CD4-positive, CD25-positive, alpha-beta regulatory T cell (primary cell): Measurements from ENCODE around the gene KIAA1328. TPM values are rescaled to one million over a fixed set of nuclear protein-coding genes. Genes with fewer than 3 reads are reported as not detected.

ENCODE experiments used
- ATAC-seq, 2 donors: fragments of 150-1000 bp; cut with Tn5 transposase; one replicate each; pipeline ENCODE4 v1.10.0; 2021; ENCODE audit warnings: low read depth in 2 of 2, moderate number of reproducible peaks in 2 of 2, moderate library complexity in 1 of 2
- DNase-seq, 3 donors: peaks; one replicate each; pipeline versions ENCODE4 v3.0.0 to v3.0.0-alpha.2; 2012 to 2022; ENCODE audit warnings: mixed read lengths in 1 of 3
- H3K27ac ChIP-seq: one replicate; pipeline ENCODE4 v1.7.0; 2013; ENCODE audit warnings: mild to moderate bottlenecking, low read length; ENCODE audit not compliant: insufficient read depth, poor library complexity, severe bottlenecking
- H3K27me3 ChIP-seq: one replicate; pipeline ENCODE4 v1.7.0; 2013; ENCODE audit warnings: low read length; ENCODE audit not compliant: control insufficient read depth, insufficient read depth
- H3K36me3 ChIP-seq: one replicate; pipeline ENCODE4 v1.7.0; 2013; ENCODE audit warnings: mild to moderate bottlenecking, low read length, moderate library complexity; ENCODE audit not compliant: control insufficient read depth, insufficient read depth
- H3K4me1 ChIP-seq: 2 replicates; pipeline ENCODE4 v1.7.0; 2013; ENCODE audit warnings: mild to moderate bottlenecking, low read length; ENCODE audit not compliant: insufficient read depth, control insufficient read depth, poor library complexity, severe bottlenecking
- H3K4me3 ChIP-seq: one replicate; pipeline ENCODE4 v1.7.0; 2013; ENCODE audit warnings: low read depth, mild to moderate bottlenecking, low read length, moderate library complexity
- H3K9me3 ChIP-seq, 2 experiments: 1 replicate in 1 of 2; 2 replicates in 1 of 2; pipeline ENCODE4 v1.7.0; 2013; ENCODE audit warnings: low read length in 2 of 2, mild to moderate bottlenecking in 1 of 2, moderate library complexity in 1 of 2; ENCODE audit not compliant: control insufficient read depth in 2 of 2
- H3K27ac Mint-ChIP-seq, 3 donors: one replicate each; pipeline ENCODE4 v1.8.0; 2020 to 2022; ENCODE audit warnings: mild to moderate bottlenecking in 3 of 3, mixed read lengths in 3 of 3, moderate library complexity in 2 of 3
- H3K27me3 Mint-ChIP-seq: one replicate; pipeline ENCODE4 v1.8.0; 2022; ENCODE audit warnings: mild to moderate bottlenecking, mixed read lengths
- H3K36me3 Mint-ChIP-seq: one replicate; pipeline ENCODE4 v1.8.0; 2020; ENCODE audit warnings: mixed read lengths
- H3K4me1 Mint-ChIP-seq, 4 donors: one replicate each; pipeline ENCODE4 v1.8.0; 2020 to 2022; ENCODE audit warnings: mixed read lengths in 4 of 4, mild to moderate bottlenecking in 1 of 4
- H3K4me3 Mint-ChIP-seq, 4 donors: one replicate each; pipeline ENCODE4 v1.8.0; 2020 to 2022; ENCODE audit warnings: mild to moderate bottlenecking in 4 of 4, mixed read lengths in 4 of 4, moderate library complexity in 3 of 4
- H3K9me3 Mint-ChIP-seq, 7 donors: one replicate each; pipeline ENCODE4 v1.8.0; 2020 to 2022; ENCODE audit warnings: mixed read lengths in 7 of 7, mild to moderate bottlenecking in 3 of 7, moderate library complexity in 2 of 7
- polyA plus RNA-seq, 4 donors: library from polyadenylated mRNA; unstranded; fragments of 300-500 nt; fragmentation: Illumina TruSeq; gene quantifications; one replicate each; pipeline ENCODE4 v1.2.3, GENCODE V29; 2021
- total RNA-seq: library from RNA; stranded (reverse); gene quantifications from one replicate; pipeline ENCODE4 v1.2.3, GENCODE V29; 2022

Gene KIAA1328
- total and polyA plus RNA-seq, 5 donors from 2014 or later, result 7.9 to 15.4 (median 8.5) TPM

- ATAC-seq (no peak), DNase-seq (no peak)
- H3K27me3 ChIP-seq, result no peaks in the 10 kb centered on the region
- H3K4me1 ChIP-seq, result no peaks in the 10 kb centered on the region
- no peak overlapping the region for H3K4me3 ChIP-seq
- Mint-ChIP-seq H3K36me3 (peaks cover 7% of the 10 kb centered on the region), H3K4me1 (peaks cover 0 to 10% (median 7%) of the 10 kb centered on the region in 4 donors), H3K27me3 (no peaks in the 10 kb centered on the region), H3K9me3 (peaks cover 0 to 7% (median 3%) of the 10 kb centered on the region in 7 donors), H3K27ac (no peak overlapping the region), H3K4me3 (no peak overlapping the region)
- H3K9me3 ChIP-seq, result no peaks in the 10 kb centered on the region
- H3K36me3 ChIP-seq, result no peaks in the 10 kb centered on the region
- no peak overlapping the region for H3K27ac ChIP-seq
Observed at GRCh38 chr18:37139876-37140275, 310.9 kb downstream of the KIAA1328 start.

GRCh38 chr18:37144921-37145320 is 316.0 kb downstream of the KIAA1328 start:
- H3K27me3 ChIP-seq, result no peaks in the 10 kb centered on the region
- DNase-seq (no peak), ATAC-seq (no peak)
- no peaks in the 10 kb centered on the region for H3K36me3 ChIP-seq
- Mint-ChIP-seq H3K27ac (no peak overlapping the region), H3K27me3 (no peaks in the 10 kb centered on the region), H3K4me1 (peaks cover 0 to 10% (median 4%) of the 10 kb centered on the region in 4 donors), H3K9me3 (peaks cover 0 to 10% (median 3%) of the 10 kb centered on the region in 7 donors), H3K4me3 (no peak overlapping the region), H3K36me3 (no peaks in the 10 kb centered on the region)
- no peak overlapping the region for H3K27ac ChIP-seq
- H3K9me3 ChIP-seq, result no peaks in the 10 kb centered on the region
- no peak overlapping the region for H3K4me3 ChIP-seq
- H3K4me1 ChIP-seq, result no peaks in the 10 kb centered on the region

GRCh38 chr18:37156330-37156942 is 327.5 kb downstream of the KIAA1328 start:
- ATAC-seq (no peak), DNase-seq (no peak)
- Histone ChIP-seq H3K27ac (no peak overlapping the region), H3K4me1 (no peaks in the 10 kb centered on the region), H3K27me3 (no peaks in the 10 kb centered on the region), H3K9me3 (no peaks in the 10 kb centered on the region), H3K4me3 (no peak overlapping the region), H3K36me3 (no peaks in the 10 kb centered on the region)
- H3K4me3 Mint-ChIP-seq, result no peak overlapping the region
- H3K4me1 Mint-ChIP-seq, result no peaks in the 10 kb centered on the region
- H3K27ac Mint-ChIP-seq, result no peak overlapping the region
- no peaks in the 10 kb centered on the region for H3K27me3 Mint-ChIP-seq
- H3K36me3 Mint-ChIP-seq, result peaks cover 8% of the 10 kb centered on the region
- peaks cover 0 to 2% (median 0%) of the 10 kb centered on the region in 7 donors for H3K9me3 Mint-ChIP-seq

- H3K36me3 Mint-ChIP-seq, result peaks cover 15% of the 10 kb centered on the region
- Histone ChIP-seq H3K27ac (no peak overlapping the region), H3K36me3 (no peaks in the 10 kb centered on the region), H3K9me3 (no peaks in the 10 kb centered on the region), H3K4me3 (no peak overlapping the region), H3K27me3 (no peaks in the 10 kb centered on the region), H3K4me1 (no peaks in the 10 kb centered on the region)
- H3K27ac Mint-ChIP-seq, result no peak overlapping the region
- DNase-seq, result no peak
- no peak for ATAC-seq
- no peaks in the 10 kb centered on the region for H3K9me3 Mint-ChIP-seq
- no peak overlapping the region for H3K4me3 Mint-ChIP-seq
- no peaks in the 10 kb centered on the region for H3K4me1 Mint-ChIP-seq
- no peaks in the 10 kb centered on the region for H3K27me3 Mint-ChIP-seq
Observed at GRCh38 chr18:37160038-37160820, 331.3 kb downstream of the KIAA1328 start.

- Mint-ChIP-seq H3K27ac (no peak overlapping the region), H3K9me3 (no peaks in the 10 kb centered on the region), H3K36me3 (peaks cover 21% of the 10 kb centered on the region), H3K4me1 (no peaks in the 10 kb centered on the region), H3K4me3 (no peak overlapping the region), H3K27me3 (no peaks in the 10 kb centered on the region)
- no peaks in the 10 kb centered on the region for H3K27me3 ChIP-seq
- no peak overlapping the region for H3K27ac ChIP-seq
- H3K36me3 ChIP-seq, result no peaks in the 10 kb centered on the region
- no peak overlapping the region for H3K4me3 ChIP-seq
- ATAC-seq (no peak), DNase-seq (no peak)
- no peaks in the 10 kb centered on the region for H3K9me3 ChIP-seq
- H3K4me1 ChIP-seq, result no peaks in the 10 kb centered on the region
Observed at GRCh38 chr18:37161491-37161890, 332.6 kb downstream of the KIAA1328 start.

GRCh38 chr18:37162551-37162950 is 333.6 kb downstream of the KIAA1328 start:
- Mint-ChIP-seq H3K27me3 (no peaks in the 10 kb centered on the region), H3K4me1 (no peaks in the 10 kb centered on the region), H3K27ac (no peak overlapping the region), H3K9me3 (no peaks in the 10 kb centered on the region), H3K36me3 (peaks cover 21% of the 10 kb centered on the region), H3K4me3 (no peak overlapping the region)
- Histone ChIP-seq H3K27me3 (no peaks in the 10 kb centered on the region), H3K36me3 (no peaks in the 10 kb centered on the region), H3K27ac (no peak overlapping the region), H3K9me3 (no peaks in the 10 kb centered on the region), H3K4me3 (no peak overlapping the region), H3K4me1 (no peaks in the 10 kb centered on the region)
- DNase-seq (no peak), ATAC-seq (no peak)

GRCh38 chr18:37163119-37163518 is 334.2 kb downstream of the KIAA1328 start:
- H3K27ac Mint-ChIP-seq, result no peak overlapping the region
- DNase-seq, result no peak
- no peak overlapping the region for H3K4me3 Mint-ChIP-seq
- H3K27me3 Mint-ChIP-seq, result no peaks in the 10 kb centered on the region
- H3K9me3 Mint-ChIP-seq, result no peaks in the 10 kb centered on the region
- Histone ChIP-seq H3K9me3 (no peaks in the 10 kb centered on the region), H3K4me3 (no peak overlapping the region), H3K27me3 (no peaks in the 10 kb centered on the region), H3K4me1 (no peaks in the 10 kb centered on the region), H3K36me3 (no peaks in the 10 kb centered on the region), H3K27ac (no peak overlapping the region)
- peaks cover 22% of the 10 kb centered on the region for H3K36me3 Mint-ChIP-seq
- H3K4me1 Mint-ChIP-seq, result peaks cover 0 to 2% (median 0%) of the 10 kb centered on the region in 4 donors
- ATAC-seq, result no peak

- Histone ChIP-seq H3K36me3 (no peaks in the 10 kb centered on the region), H3K4me1 (no peaks in the 10 kb centered on the region), H3K9me3 (no peaks in the 10 kb centered on the region), H3K27me3 (no peaks in the 10 kb centered on the region), H3K4me3 (no peak overlapping the region), H3K27ac (no peak overlapping the region)
- H3K4me3 Mint-ChIP-seq, result no peak overlapping the region
- H3K27me3 Mint-ChIP-seq, result no peaks in the 10 kb centered on the region
- no peak for ATAC-seq
- H3K36me3 Mint-ChIP-seq, result peaks cover 20% of the 10 kb centered on the region
- no peak for DNase-seq
- peaks cover 0 to 6% (median 0%) of the 10 kb centered on the region in 4 donors for H3K4me1 Mint-ChIP-seq
- H3K9me3 Mint-ChIP-seq, result no peaks in the 10 kb centered on the region
- no peak overlapping the region for H3K27ac Mint-ChIP-seq
Observed at GRCh38 chr18:37166491-37166890, 337.6 kb downstream of the KIAA1328 start.
